Neural cell (in vitro differentiated cells): Measurements from ENCODE around the gene SDK2.

Experiments used
- EP300 ChIP-seq: fragments of 450-650 bp; conservative IDR thresholded peaks from 2 replicates; pipeline ENCODE4 v1.6.1; 2014; ENCODE audit warnings: antibody characterized with exemption, mild to moderate bottlenecking, moderate library complexity; ENCODE audit not compliant: poor library complexity, severe bottlenecking
- TAF1 ChIP-seq: IDR thresholded peaks from 2 replicates; pipeline ENCODE4 v1.6.1; 2012; ENCODE audit warnings: low read depth
- TF ChIP-seq, protein P1 (sequence below): fragments of 450-650 bp; IDR thresholded peaks from 2 replicates; pipeline ENCODE4 v1.5.1; 2014; ENCODE audit warnings: antibody characterized with exemption, mild to moderate bottlenecking, moderate library complexity; ENCODE audit not compliant: poor library complexity, severe bottlenecking

DNA sequence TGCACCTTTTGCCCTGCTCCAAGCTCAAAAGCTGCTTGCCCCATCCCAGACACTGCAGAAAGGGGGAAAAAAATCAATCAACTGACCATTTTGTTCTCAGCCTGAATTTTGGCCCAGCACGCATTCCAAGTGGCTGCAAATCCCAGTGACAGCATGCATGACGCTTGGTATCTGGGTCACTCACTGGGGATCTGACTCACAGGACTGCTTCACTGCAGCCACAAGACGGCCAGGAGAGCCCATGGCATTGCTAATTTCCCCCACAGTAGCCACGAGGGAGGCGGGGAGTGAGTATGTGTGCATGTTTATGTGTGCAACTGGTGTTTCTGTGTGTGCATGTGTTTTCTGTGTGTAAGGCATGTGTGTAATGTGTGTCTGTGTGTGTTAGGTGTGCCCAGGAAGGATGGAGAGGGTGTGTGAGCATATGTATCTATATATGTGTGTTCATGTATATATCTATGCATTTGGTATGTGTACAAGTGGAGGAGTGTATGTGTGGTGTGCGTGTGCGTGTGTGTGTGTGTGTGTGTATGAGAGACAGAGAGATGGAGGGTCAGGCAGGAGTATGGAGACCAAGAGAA lies 33.8 kb downstream of the SDK2 start:
- TF ChIP-seq EP300, result no peak
- no peak for TF ChIP-seq TAF1
- TF ChIP-seq, protein P1, sequence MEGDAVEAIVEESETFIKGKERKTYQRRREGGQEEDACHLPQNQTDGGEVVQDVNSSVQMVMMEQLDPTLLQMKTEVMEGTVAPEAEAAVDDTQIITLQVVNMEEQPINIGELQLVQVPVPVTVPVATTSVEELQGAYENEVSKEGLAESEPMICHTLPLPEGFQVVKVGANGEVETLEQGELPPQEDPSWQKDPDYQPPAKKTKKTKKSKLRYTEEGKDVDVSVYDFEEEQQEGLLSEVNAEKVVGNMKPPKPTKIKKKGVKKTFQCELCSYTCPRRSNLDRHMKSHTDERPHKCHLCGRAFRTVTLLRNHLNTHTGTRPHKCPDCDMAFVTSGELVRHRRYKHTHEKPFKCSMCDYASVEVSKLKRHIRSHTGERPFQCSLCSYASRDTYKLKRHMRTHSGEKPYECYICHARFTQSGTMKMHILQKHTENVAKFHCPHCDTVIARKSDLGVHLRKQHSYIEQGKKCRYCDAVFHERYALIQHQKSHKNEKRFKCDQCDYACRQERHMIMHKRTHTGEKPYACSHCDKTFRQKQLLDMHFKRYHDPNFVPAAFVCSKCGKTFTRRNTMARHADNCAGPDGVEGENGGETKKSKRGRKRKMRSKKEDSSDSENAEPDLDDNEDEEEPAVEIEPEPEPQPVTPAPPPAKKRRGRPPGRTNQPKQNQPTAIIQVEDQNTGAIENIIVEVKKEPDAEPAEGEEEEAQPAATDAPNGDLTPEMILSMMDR, result no peak
